HAP-1 (cell line): Measurements from ENCODE around the gene IGFL4.
"Not testable (repeated sequence)": the region's sequence is repeated elsewhere in the genome, so short reads cannot be mapped to it uniquely, and the experiment has no call there.

ENCODE experiments used
- DNase-seq, 2 experiments: peaks; one replicate each; pipeline ENCODE4 v3.0.0-alpha.2; 2016 to 2020; ENCODE audit warnings: low spot score in 2 of 2
- H3K27me3 ChIP-seq: fragments of 250-450 bp; sonication (Bioruptor Pico); 2 replicates; pipeline ENCODE4 v1.5.1; 2020; ENCODE audit warnings: low read depth, mild to moderate bottlenecking, moderate library complexity
- H3K36me3 ChIP-seq: fragments of 250-450 bp; sonication (Bioruptor Pico); replicated peaks from 2 replicates; pipeline ENCODE4 v1.5.1; 2020; ENCODE audit warnings: mild to moderate bottlenecking
- H3K4me1 ChIP-seq: fragments of 250-450 bp; sonication (Bioruptor Pico); 2 replicates; pipeline ENCODE4 v1.5.1; 2020; ENCODE audit warnings: mild to moderate bottlenecking
- H3K4me3 ChIP-seq: fragments of 250-450 bp; sonication (Bioruptor Pico); 2 replicates; pipeline ENCODE4 v1.5.1; 2020; ENCODE audit warnings: mild to moderate bottlenecking, moderate library complexity
- H3K9me3 ChIP-seq: fragments of 250-450 bp; sonication (Bioruptor Pico); 2 replicates; pipeline ENCODE4 v1.5.1; 2020; ENCODE audit warnings: mild to moderate bottlenecking, moderate library complexity
- in situ Hi-C: fragments of 300-500 bp; cut with MboI; formaldehyde crosslinking; loops from 3 replicates; pipeline ENCODE4 v1.14.3; 2020; ENCODE audit warnings: low sequenced_read_pairs, inconsistent platforms, mixed read lengths

Gene IGFL4

DNA sequence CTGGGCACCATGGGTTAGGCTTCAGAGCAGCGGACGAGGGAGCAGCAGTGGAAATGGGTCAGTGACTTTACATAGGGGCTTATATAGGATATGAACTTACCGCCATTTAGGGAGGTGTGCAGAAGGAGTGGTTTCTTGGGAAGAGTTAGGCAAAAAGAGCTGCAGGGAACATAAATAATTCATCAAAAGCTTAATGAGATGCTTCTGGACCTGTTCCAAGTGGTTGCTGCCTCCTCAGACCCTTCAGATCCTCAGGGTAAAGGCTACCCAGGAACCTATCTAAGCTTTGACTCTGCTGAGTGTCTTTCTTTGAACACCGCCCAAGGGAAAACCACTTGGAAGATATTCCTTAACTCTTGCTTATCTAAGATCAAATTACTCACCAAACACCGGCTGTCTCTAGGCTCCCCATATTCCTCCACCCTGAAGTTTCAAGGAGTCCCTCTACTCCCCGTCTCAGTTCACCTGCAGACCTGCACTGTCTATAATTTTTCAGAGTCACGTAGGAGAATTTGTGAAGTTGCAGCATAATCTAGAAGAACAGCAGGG lies at the start of gene IGFL4:
IGFL4 (minus strand) TSS at position 51 of the 549 bp plus-strand sequence; CDS start at position 11, 40 bp downstream.
- in situ Hi-C loops: no loop called here
- H3K4me3 ChIP-seq: no peak within 1 kb of the TSS
- H3K27me3 ChIP-seq: peaks cover 5% of the 10 kb centered on the region; the same call in 1 of the 2 replicates
- no peak for DNase-seq
- H3K36me3 ChIP-seq: no peaks in the 10 kb centered on the region
- no peaks in the 10 kb centered on the region for H3K4me1 ChIP-seq
- H3K9me3 ChIP-seq: no peaks in the 10 kb centered on the region

DNA sequence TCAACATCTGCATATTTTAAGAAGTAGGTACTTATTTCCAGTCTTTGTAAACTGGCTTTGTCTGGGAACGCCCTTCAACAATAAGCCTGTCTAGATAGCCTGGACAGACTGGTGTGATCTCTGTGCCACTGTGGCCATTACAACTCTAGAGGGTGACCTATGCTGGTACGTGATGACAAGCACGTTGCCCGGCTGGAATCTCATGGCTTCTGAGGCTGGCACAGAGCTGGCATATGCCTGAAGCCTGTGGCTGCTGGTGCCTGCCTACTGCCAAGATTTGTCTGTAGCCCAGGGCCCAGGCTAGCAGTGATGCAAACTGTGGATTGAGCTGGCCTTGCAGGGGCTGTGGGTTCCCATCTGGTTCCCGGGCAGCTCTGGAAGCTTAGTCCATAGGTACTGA lies 49.6 kb upstream of the IGFL4 start:
- Histone ChIP-seq H3K4me3 (no peak overlapping the region), H3K36me3 (no peaks in the 10 kb centered on the region), H3K27me3 (peaks cover 20% of the 10 kb centered on the region), H3K9me3 (no peaks in the 10 kb centered on the region; the same call in 1 of the 2 replicates), H3K4me1 (no peaks in the 10 kb centered on the region)
- in situ Hi-C loops: no loop called here
- DNase-seq: no peak

DNA sequence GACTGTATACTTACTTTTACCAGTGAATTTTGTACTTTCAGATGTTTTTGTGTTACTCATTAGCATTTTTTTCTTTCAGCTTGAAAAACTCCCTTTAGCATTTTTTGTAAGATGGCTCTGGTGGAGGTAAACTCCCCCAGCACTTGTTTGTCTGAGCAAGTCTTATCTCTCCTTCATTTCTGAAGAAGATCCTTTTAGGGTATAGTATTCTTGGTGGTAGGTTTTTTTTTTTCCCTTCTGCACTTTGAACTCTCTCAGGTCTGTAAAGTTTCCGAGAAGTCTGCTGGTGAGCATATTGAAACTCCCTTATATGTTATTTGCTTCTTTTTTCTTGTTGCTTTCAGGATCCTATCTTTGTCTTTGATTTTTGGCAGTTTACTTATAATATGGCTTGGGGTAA lies 48.6 kb upstream of the IGFL4 start:
- Histone ChIP-seq H3K4me3 (no peak overlapping the region), H3K36me3 (no peaks in the 10 kb centered on the region), H3K27me3 (peaks cover 20% of the 10 kb centered on the region), H3K9me3 (no peaks in the 10 kb centered on the region; the same call in 1 of the 2 replicates), H3K4me1 (no peaks in the 10 kb centered on the region)
- in situ Hi-C loops: loop anchor here (10.0 kb wide), 1 partner anchor 95 kb away; no protein-coding TSS in a partner anchor
- no peak for DNase-seq

DNA sequence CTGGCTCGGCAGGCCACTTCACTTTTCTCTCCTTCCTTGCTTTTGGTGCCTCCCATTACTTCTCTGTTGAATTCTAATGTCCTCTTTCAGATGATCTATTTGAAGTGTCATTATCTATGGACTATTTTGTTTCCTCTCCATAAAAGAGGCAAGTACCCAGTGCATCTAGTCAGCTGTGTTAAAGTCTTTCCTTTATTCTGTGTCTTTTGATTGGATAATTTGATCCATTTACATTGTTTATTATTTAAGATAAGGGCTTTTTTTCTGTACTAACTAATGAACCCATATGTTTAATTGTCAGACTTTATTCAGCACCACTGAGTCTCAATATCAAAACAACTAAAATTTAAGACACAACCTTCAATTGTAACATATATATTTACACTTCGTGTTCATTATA lies 47.3 kb upstream of the IGFL4 start:
- DNase-seq: no peak
- H3K27me3 ChIP-seq: peaks cover 20% of the 10 kb centered on the region
- no peaks in the 10 kb centered on the region; the same call in 1 of the 2 replicates for H3K9me3 ChIP-seq
- H3K4me3 ChIP-seq: no peak overlapping the region
- no peaks in the 10 kb centered on the region for H3K36me3 ChIP-seq
- in situ Hi-C loops: loop anchor here (10.0 kb wide), 1 partner anchor 97 kb away; no protein-coding TSS in a partner anchor
- no peaks in the 10 kb centered on the region for H3K4me1 ChIP-seq

DNA sequence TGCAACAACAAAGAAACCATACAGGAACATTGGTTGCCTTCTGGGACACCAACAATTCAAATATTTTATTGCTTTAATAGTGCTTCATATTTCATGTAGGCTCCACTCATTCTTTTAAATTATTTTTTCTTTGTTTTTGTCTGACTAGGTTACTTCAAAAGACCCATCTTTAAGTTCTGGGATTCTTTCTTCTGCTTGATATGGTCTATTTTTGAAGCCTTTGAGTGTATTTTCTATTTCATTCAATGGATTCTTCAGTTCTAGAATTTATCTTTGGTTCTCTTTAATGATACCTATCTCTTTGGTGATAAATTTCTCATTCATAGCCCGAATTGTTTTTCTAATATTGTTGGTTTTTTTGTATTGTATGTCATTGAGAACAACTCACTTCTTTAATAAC lies 45.1 kb upstream of the IGFL4 start:
- Histone ChIP-seq H3K36me3 (no peaks in the 10 kb centered on the region), H3K4me1 (no peaks in the 10 kb centered on the region), H3K9me3 (no peaks in the 10 kb centered on the region; the same call in 1 of the 2 replicates), H3K4me3 (no peak overlapping the region), H3K27me3 (peaks cover 24% of the 10 kb centered on the region)
- DNase-seq: no peak
- in situ Hi-C loops: loop anchor here (10.0 kb wide), 1 partner anchor 99 kb away; no protein-coding TSS in a partner anchor

DNA sequence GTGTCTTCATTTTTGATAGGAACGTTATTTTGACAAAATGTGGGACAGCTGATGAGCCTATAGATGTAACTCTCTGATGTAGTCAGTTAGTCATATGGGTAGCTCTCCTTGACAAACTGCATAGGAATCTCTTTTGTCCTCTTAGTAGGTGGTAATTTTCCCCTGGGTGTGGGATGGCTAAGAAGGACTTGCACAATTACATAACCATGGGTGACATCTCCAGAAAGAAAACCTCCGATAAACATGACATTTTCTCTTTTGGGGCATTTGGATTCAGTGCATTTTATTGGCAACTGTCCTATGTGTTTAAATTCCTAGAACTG lies 41.9 kb upstream of the IGFL4 start:
- Histone ChIP-seq H3K9me3 (no peaks in the 10 kb centered on the region; the same call in 1 of the 2 replicates), H3K36me3 (no peaks in the 10 kb centered on the region), H3K4me3 (no peak overlapping the region), H3K4me1 (no peaks in the 10 kb centered on the region), H3K27me3 (peaks cover 10% of the 10 kb centered on the region)
- DNase-seq: no peak
- in situ Hi-C loops: loop anchor here (5.0 to 10.0 kb wide), 2 partner anchors 102 to 180 kb away; no protein-coding TSS in a partner anchor

DNA sequence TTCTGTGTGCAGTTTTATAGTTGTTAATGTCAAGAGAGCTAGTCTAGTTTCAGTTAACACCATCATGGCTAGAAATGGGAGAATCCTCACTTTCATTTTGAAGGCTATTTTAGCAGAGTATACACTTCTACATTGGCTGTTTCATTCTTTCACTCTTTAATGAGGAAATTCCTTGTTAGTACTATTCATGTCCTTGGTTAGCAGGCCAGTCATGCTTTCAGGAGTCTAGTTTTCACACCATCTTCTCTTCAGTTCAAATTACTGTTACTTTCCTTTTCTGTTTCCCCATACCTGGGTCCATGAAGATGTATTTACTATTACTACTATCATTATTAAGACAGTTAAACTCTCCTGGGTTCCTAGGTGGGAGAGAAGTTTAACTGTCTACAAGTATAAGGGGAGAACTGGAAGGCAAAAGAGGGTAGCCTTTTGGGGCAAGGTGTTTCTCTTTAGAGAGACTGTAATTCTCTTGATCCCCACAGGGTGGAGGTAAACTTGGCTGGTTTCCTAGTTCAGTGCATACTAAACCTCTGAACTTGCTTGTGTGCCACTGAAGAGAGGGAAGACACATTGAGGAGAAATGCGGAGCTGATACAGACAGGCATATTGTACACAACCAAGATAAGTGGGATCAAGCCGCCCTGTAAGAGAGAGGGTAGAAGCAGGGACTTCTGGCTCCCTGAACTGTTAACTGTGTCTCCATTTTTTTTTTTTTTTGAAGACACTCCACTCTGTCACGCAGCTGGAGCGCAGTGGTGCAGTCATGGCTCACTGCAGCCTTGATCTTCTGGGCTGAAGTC lies 41.3 kb upstream of the IGFL4 start:
- Histone ChIP-seq H3K4me1 (no peaks in the 10 kb centered on the region), H3K9me3 (no peaks in the 10 kb centered on the region; the same call in 1 of the 2 replicates), H3K36me3 (no peaks in the 10 kb centered on the region), H3K4me3 (no peak overlapping the region), H3K27me3 (peaks cover 10% of the 10 kb centered on the region)
- in situ Hi-C loops: loop anchor here (5.0 to 10.0 kb wide), 2 partner anchors 103 to 180 kb away; no protein-coding TSS in a partner anchor
- peak; percentile 32 to 54 for DNase-seq

DNA sequence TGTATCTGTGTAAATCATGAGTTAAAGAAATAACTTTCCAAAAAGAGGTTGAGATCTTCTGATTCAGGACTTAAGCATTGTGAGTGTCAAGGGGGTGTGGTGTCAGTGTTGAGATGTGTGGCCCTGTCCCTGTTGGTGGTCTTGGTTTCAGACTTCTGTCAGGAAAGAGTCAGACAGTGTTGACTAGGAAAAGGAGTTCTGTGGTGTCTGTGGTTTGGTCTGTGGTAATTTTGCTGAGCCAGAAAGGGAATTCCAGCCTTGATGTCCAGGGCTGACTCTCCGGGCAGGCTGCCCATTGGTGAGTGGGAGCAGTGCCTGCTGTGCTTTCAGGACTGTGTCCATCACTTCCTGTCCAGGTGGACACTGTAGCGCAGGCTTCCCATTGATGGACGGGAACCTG lies 39.8 kb upstream of the IGFL4 start:
- no peak for DNase-seq
- in situ Hi-C loops: loop anchor here (5.0 to 10.0 kb wide), 2 partner anchors 104 to 182 kb away; no protein-coding TSS in a partner anchor
- Histone ChIP-seq H3K4me1 (no peaks in the 10 kb centered on the region), H3K9me3 (no peaks in the 10 kb centered on the region; the same call in 1 of the 2 replicates), H3K27me3 (peaks cover 21% of the 10 kb centered on the region), H3K4me3 (no peak overlapping the region), H3K36me3 (no peaks in the 10 kb centered on the region)

DNA sequence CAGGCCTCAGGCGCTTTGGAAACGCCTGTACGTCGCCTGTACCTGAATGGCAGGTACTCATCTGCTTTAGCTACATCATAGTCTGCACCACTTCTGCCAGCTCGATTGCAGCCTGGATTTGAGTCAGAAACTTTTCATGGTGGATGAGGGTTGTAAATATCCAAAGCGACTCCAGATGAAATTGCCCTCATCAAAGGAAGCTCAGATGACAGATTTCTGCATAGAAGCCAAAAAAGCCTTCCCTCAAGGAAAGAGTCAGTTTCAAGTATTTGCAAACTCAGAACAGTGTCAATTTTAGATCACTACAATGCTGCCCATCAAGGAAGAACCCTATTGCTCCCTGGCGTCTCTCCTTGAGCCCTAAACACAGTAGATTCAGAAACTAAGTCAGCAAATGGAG lies 38.8 kb upstream of the IGFL4 start:
- DNase-seq: no peak
- Histone ChIP-seq H3K4me1 (no peaks in the 10 kb centered on the region), H3K4me3 (no peak overlapping the region), H3K36me3 (no peaks in the 10 kb centered on the region), H3K9me3 (no peaks in the 10 kb centered on the region), H3K27me3 (peaks cover 27% of the 10 kb centered on the region)
- in situ Hi-C loops: loop anchor here (5.0 kb wide), 1 partner anchor 52 kb away; no protein-coding TSS in a partner anchor

DNA sequence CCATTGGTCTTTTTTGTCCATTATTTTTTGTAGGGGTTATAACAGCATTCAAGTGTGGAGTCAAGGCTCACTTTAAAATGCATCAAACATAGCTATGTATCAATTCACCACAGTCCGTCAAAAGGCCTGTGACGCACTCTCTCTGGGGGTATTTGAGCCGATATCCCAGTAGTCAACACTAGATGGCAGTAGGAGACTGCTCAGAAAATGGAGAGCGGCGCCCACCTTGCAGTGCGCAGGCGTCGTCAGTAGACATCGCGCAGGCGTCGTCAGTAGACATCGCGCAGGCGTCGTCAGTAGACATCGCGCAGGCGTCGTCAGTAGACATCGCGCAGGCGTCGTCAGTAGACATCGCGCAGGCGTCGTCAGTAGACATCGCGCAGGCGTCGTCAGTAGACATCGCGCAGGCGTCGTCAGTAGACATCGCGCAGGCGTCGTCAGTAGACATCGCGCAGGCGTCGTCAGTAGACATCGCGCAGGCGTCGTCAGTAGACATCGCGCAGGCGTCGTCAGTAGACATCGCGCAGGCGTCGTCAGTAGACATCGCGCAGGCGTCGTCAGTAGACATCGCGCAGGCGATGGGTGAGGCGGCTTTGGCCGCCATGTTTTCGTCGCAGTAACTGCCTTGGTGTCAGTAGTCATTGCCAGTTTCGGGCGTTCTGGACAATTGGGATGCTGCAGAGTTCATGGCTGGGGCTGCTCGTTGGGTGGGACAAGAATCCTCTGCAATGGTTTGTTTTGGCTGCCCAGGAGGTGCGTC lies 38.0 kb upstream of the IGFL4 start:
- DNase-seq: peak in 1 of 2 experiments; percentile 35
- in situ Hi-C loops: loop anchor here (5.0 kb wide), 1 partner anchor 51 kb away; no protein-coding TSS in a partner anchor
- not testable (repeated sequence) for H3K4me3 ChIP-seq, H3K36me3 ChIP-seq, H3K4me1 ChIP-seq, H3K9me3 ChIP-seq
- H3K27me3 ChIP-seq: peaks cover 28% of the 10 kb centered on the region

DNA sequence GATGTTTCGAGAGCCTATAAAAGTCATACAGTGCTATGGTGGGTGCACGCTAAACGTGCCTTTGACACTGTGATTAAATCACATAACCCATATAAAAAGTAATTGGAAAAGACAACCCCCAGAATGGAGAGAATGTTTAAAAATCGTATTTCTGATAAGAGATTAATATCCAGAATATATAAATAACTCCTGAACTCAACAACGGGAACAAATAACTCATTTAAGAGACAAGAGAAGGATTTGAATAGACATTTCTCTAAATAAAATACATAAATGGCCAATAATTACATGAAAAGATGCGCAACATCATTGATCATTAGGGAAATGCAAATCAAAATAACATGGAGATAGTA lies 37.0 kb upstream of the IGFL4 start:
- no peaks in the 10 kb centered on the region for H3K9me3 ChIP-seq
- H3K27me3 ChIP-seq: peaks cover 35% of the 10 kb centered on the region
- no peak for DNase-seq
- in situ Hi-C loops: loop anchor here (5.0 kb wide), 1 partner anchor 50 kb away; no protein-coding TSS in a partner anchor
- no peaks in the 10 kb centered on the region for H3K36me3 ChIP-seq
- no peak overlapping the region for H3K4me3 ChIP-seq
- no peaks in the 10 kb centered on the region for H3K4me1 ChIP-seq

DNA sequence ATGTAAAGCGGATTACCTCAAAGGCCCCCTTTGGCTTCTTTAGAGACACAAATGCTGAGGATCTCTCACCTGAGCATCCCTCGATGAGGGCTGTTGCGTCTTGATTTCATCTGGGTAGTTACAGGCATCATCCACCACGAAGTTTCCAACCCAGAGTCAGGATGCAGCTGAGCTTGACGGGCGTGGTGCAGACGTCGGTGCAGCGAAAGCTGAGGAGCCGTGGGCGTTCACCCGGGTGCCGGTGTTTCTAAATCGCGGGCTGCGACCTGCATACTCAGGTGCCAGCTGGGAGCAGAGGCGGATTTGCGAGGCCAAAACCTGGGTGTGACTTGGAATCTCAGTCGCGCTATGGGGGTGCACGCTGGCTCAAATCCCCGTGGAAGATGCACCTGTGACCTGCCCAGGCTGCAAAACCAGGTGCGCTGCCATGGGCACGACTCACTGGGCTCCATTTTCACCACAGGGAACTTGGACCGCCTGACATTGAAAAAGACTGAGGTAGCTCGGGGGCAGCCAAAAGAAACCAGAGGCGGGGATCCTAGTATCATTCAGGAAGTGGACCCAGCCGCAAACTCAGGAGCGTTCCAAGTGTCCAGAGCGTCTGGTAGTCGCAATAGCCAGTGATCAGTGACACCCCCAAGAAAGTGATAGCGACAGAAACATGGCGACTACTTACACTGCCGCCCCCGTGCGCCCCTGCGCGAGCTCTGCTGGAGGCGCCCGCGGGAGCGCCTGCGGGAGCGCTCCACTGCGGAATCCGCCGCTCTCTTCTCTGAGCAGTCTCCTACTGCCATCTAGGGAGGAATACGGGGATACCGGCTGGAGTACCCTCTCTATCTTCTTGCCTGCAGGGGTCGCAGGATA lies 36.4 kb upstream of the IGFL4 start:
- Histone ChIP-seq H3K4me1 (no peaks in the 10 kb centered on the region), H3K4me3 (peak overlapping the region; percentile 31), H3K9me3 (no peaks in the 10 kb centered on the region), H3K36me3 (no peaks in the 10 kb centered on the region), H3K27me3 (peaks cover 35% of the 10 kb centered on the region)
- DNase-seq: peak; percentile 88
- in situ Hi-C loops: loop anchor here (5.0 kb wide), 1 partner anchor 50 kb away; no protein-coding TSS in a partner anchor
